K562 (cell line): Measurements from ENCODE around the gene CMTM4. TPM values are rescaled to one million over a fixed set of nuclear protein-coding genes. Genes with fewer than 3 reads are reported as not detected.
A peak's percentile ranks its signal among the peaks of the same experiment; 100 is the strongest.

Source experiments
- CBX3 ChIP-seq, 2 experiments: IDR thresholded peaks; 1 replicate in 1 of 2; 2 replicates in 1 of 2; pipeline ENCODE4 v1.6.1; 2012; ENCODE audit warnings: inconsistent platforms in 2 of 2, low read length in 2 of 2, borderline replicate concordance in 1 of 2, control low read depth in 1 of 2
- CREBBP ChIP-seq: IDR thresholded peaks from one replicate; pipeline ENCODE4 v1.6.1; 2012; ENCODE audit warnings: low read depth, mild to moderate bottlenecking, control low read depth, inconsistent platforms, low read length
- DIDO1 ChIP-seq: fragments of 450-650 bp; IDR thresholded peaks from 2 replicates; pipeline ENCODE4 v1.6.1; 2016; ENCODE audit warnings: low read depth, missing biosample characterization, missing genetic modification characterization
- FOXJ2 ChIP-seq: fragments of 200-800 bp; sonication (Bioruptor generic); IDR thresholded peaks from 2 replicates; pipeline ENCODE4 v1.6.1; 2016; ENCODE audit warnings: missing genetic modification characterization, missing compliant biosample characterization
- HLTF ChIP-seq: fragments of 450-650 bp; IDR thresholded peaks from 2 replicates; pipeline ENCODE4 v1.6.1; 2016
- ILF3 ChIP-seq: fragments of 450-650 bp; IDR thresholded peaks from 2 replicates; pipeline ENCODE4 v1.6.1; 2018; ENCODE audit warnings: antibody characterized with exemption, mild to moderate bottlenecking, moderate library complexity, borderline replicate concordance
- MIER1 ChIP-seq: fragments of 450-650 bp; IDR thresholded peaks from 2 replicates; pipeline ENCODE4 v1.6.1; 2016; ENCODE audit warnings: antibody characterized with exemption, mild to moderate bottlenecking, low read depth
- NR1H2 ChIP-seq: sonication (generic); formaldehyde crosslinking; IDR thresholded peaks from 2 replicates; pipeline ENCODE4 v1.4.0; 2020; ENCODE audit warnings: mild to moderate bottlenecking, missing genetic modification reagents
- PRMT5 ChIP-seq: sonication (generic); formaldehyde crosslinking; IDR thresholded peaks from 2 replicates; pipeline ENCODE4 v1.5.0; 2020; ENCODE audit warnings: missing genetic modification reagents
- STAT5A ChIP-seq: IDR thresholded peaks from 2 replicates; pipeline ENCODE4 v1.6.1; 2012; ENCODE audit warnings: low read length, inconsistent platforms, borderline replicate concordance
- ZNF274 ChIP-seq: IDR thresholded peaks from 2 replicates; pipeline ENCODE4 v1.6.1; 2011; ENCODE audit warnings: low read depth, mild to moderate bottlenecking, low read length, moderate library complexity, borderline replicate concordance
- ZNF354B ChIP-seq: fragments of 250-450 bp; sonication (Bioruptor Pico); IDR thresholded peaks from 2 replicates; pipeline ENCODE4 v1.4.0; 2020
- ZNF444 ChIP-seq: fragments of 250-450 bp; sonication (Bioruptor Pico); IDR thresholded peaks from 2 replicates; pipeline ENCODE4 v1.4.0; 2020; ENCODE audit warnings: mild to moderate bottlenecking, moderate library complexity
- polyA plus RNA-seq, 8 experiments: library from polyadenylated mRNA; depleted of rRNA in 4 of 8; stranded (reverse) in 5 of 8; unstranded in 3 of 8; fragments of >200 nt; fragmentation: Nextera tagmentation in 2 of 8; fragmentation: Illumina TruSeq in 1 of 8; extraction: Ambion mirVana in 2 of 8; extraction: Trizol in 1 of 8; gene quantifications; 2 replicates each; pipeline versions ENCODE4 v1.2.1 to v1.2.3, GENCODE V29; 2011 to 2014; ENCODE audit warnings: inconsistent platforms in 1 of 8, missing spikeins in 1 of 8
- total RNA-seq, 7 experiments: library from RNA; depleted of rRNA in 6 of 7; stranded (reverse); fragments of >200 nt in 6 of 7; fragmentation: Illumina TruSeq in 2 of 7; extraction: Trizol in 2 of 7; gene quantifications; 2 replicates each; pipeline versions ENCODE4 v1.2.1 to v1.2.3, GENCODE V29; 2011 to 2021; ENCODE audit warnings: low replicate concordance in 1 of 7
- TF ChIP-seq, protein P1 (sequence below): fragments of 450-650 bp; formaldehyde crosslinking; IDR thresholded peaks from 2 replicates; pipeline ENCODE4 v1.4.0; 2020; ENCODE audit warnings: mild to moderate bottlenecking, moderate library complexity
- TF ChIP-seq, protein P2 (sequence below), 2 experiments: fragments of 450-650 bp in 1 of 2; IDR thresholded peaks; 2 replicates each; pipeline ENCODE4 v1.6.1; 2011 to 2017; ENCODE audit warnings: low read depth in 2 of 2, antibody characterized with exemption in 1 of 2, borderline replicate concordance in 1 of 2, low read length in 1 of 2, mild to moderate bottlenecking in 1 of 2, mixed read lengths in 1 of 2; ENCODE audit not compliant: control insufficient read depth in 1 of 2

CMTM4 gene
- total and polyA plus RNA-seq, 9 of the 15 experiments (the other 6 are each of a cell fraction or from before 2014, with no cell fraction given): 2.0 to 21.3 (median 12.5) TPM

DNA sequence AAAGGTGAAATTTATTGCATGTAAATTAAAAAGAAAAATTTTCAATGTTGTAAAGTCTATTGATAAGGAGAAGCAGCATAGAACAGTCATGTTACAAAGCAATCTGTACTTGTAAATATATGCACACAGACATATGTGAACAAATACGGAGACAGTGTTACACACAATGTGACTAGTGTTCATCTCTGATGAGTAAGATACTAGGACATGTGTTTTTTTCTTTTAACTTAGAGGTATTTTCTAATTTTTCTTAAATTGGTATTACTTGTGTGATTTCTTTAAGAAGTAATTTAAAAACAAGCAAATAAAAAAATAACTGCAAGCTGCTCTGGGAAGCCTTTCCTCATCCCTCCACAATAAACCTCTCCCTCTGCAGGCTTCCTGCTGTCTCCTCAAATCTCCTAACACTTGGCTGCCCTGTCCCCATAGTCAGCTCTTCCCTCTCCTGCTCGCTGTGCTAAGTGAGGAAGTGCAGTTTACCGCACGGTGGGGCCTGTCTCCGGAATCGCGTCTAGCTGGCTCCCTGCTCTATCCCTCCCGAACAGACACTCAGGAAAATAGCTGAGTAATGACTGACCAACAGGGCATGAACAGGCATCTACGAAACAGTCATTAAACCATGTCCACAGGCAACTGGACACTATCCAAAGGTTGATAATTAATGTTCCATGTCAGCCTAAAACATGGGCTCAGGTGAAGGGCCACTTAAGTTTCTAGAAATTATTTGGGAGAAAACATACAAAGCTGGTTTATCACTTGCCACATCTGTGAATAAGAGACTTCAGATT lies 35.9 kb downstream of the CMTM4 start (continued):
- TF ChIP-seq, protein P1, sequence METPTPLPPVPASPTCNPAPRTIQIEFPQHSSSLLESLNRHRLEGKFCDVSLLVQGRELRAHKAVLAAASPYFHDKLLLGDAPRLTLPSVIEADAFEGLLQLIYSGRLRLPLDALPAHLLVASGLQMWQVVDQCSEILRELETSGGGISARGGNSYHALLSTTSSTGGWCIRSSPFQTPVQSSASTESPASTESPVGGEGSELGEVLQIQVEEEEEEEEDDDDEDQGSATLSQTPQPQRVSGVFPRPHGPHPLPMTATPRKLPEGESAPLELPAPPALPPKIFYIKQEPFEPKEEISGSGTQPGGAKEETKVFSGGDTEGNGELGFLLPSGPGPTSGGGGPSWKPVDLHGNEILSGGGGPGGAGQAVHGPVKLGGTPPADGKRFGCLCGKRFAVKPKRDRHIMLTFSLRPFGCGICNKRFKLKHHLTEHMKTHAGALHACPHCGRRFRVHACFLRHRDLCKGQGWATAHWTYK: no peak
- peak in 1 of 2 experiments; percentile 60; a peak in 1 of 3 replicates for TF ChIP-seq CBX3 (IDR thresholded peaks at IDR 0.05; ENCODE audit: borderline replicate concordance in 1 of 2, low read length in 2 of 2)
- TF ChIP-seq DIDO1 (tag): no peak
- no peak for TF ChIP-seq FOXJ2 (tag)
- TF ChIP-seq MIER1: no peak
- TF ChIP-seq NR1H2 (CRISPR knock-in tag): no peak
- no peak for TF ChIP-seq HLTF
- TF ChIP-seq ZNF274: no peak
- no peak for TF ChIP-seq PRMT5
- TF ChIP-seq ILF3: no peak
- no peak for TF ChIP-seq CREBBP
- TF ChIP-seq, protein P2, sequence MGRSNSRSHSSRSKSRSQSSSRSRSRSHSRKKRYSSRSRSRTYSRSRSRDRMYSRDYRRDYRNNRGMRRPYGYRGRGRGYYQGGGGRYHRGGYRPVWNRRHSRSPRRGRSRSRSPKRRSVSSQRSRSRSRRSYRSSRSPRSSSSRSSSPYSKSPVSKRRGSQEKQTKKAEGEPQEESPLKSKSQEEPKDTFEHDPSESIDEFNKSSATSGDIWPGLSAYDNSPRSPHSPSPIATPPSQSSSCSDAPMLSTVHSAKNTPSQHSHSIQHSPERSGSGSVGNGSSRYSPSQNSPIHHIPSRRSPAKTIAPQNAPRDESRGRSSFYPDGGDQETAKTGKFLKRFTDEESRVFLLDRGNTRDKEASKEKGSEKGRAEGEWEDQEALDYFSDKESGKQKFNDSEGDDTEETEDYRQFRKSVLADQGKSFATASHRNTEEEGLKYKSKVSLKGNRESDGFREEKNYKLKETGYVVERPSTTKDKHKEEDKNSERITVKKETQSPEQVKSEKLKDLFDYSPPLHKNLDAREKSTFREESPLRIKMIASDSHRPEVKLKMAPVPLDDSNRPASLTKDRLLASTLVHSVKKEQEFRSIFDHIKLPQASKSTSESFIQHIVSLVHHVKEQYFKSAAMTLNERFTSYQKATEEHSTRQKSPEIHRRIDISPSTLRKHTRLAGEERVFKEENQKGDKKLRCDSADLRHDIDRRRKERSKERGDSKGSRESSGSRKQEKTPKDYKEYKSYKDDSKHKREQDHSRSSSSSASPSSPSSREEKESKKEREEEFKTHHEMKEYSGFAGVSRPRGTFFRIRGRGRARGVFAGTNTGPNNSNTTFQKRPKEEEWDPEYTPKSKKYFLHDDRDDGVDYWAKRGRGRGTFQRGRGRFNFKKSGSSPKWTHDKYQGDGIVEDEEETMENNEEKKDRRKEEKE (IDR thresholded peaks at IDR 0.05; ENCODE audit: borderline replicate concordance in 1 of 2, control insufficient read depth in 1 of 2, low read depth in 2 of 2, low read length in 1 of 2): peak in 1 of 2 experiments; percentile 65; a peak in 1 of 4 replicates
- TF ChIP-seq STAT5A: no peak; the same call in 1 of the 2 replicates
- no peak for TF ChIP-seq ZNF354B
- no peak for TF ChIP-seq ZNF444 (CRISPR knock-in tag)
